ENCODE results near the gene DLG5. TPM values are rescaled to one million over a fixed set of nuclear protein-coding genes. Genes with fewer than 3 reads are reported as not detected.

Gene DLG5
- total and polyA plus RNA-seq, 10 of the 15 experiments (the other 5 are each of a cell fraction or from before 2014, with no cell fraction given): 0.18 to 6.6 (median 2.7) TPM

DNA sequence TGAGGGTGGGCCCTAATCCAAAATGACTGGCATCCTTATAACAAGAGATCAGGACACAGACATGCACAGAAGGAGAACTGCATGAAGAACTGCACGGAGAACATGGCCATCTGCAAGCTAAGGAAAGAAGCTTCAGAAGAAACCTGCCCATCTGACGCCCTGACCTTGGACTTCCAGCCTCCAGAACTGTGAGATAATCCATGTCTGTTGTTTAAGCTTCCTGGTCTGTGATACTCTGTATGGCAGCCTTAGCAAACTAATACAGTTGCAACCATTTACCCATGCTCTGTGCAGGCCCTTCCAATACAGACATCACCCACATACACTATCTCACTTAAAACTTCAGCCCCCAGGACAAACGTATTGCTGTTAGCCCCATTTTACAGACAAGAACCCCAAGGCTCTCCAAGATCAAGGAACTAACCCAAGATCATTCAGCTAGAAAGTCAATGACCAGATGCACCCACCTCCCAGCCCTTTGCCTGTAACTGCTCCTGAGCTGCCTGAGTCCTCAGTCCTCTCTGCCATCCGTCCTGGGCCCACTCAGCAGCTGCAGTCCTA, 39.7 kb downstream of the DLG5 start (continued):
- TF ChIP-seq, protein P1, sequence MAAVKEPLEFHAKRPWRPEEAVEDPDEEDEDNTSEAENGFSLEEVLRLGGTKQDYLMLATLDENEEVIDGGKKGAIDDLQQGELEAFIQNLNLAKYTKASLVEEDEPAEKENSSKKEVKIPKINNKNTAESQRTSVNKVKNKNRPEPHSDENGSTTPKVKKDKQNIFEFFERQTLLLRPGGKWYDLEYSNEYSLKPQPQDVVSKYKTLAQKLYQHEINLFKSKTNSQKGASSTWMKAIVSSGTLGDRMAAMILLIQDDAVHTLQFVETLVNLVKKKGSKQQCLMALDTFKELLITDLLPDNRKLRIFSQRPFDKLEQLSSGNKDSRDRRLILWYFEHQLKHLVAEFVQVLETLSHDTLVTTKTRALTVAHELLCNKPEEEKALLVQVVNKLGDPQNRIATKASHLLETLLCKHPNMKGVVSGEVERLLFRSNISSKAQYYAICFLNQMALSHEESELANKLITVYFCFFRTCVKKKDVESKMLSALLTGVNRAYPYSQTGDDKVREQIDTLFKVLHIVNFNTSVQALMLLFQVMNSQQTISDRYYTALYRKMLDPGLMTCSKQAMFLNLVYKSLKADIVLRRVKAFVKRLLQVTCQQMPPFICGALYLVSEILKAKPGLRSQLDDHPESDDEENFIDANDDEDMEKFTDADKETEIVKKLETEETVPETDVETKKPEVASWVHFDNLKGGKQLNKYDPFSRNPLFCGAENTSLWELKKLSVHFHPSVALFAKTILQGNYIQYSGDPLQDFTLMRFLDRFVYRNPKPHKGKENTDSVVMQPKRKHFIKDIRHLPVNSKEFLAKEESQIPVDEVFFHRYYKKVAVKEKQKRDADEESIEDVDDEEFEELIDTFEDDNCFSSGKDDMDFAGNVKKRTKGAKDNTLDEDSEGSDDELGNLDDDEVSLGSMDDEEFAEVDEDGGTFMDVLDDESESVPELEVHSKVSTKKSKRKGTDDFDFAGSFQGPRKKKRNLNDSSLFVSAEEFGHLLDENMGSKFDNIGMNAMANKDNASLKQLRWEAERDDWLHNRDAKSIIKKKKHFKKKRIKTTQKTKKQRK (IDR thresholded peaks at IDR 0.05; ENCODE audit: low read depth, low read length): no peak
- TF ChIP-seq YBX1 (IDR thresholded peaks at IDR 0.05): no peak
- TF ChIP-seq, protein P2, sequence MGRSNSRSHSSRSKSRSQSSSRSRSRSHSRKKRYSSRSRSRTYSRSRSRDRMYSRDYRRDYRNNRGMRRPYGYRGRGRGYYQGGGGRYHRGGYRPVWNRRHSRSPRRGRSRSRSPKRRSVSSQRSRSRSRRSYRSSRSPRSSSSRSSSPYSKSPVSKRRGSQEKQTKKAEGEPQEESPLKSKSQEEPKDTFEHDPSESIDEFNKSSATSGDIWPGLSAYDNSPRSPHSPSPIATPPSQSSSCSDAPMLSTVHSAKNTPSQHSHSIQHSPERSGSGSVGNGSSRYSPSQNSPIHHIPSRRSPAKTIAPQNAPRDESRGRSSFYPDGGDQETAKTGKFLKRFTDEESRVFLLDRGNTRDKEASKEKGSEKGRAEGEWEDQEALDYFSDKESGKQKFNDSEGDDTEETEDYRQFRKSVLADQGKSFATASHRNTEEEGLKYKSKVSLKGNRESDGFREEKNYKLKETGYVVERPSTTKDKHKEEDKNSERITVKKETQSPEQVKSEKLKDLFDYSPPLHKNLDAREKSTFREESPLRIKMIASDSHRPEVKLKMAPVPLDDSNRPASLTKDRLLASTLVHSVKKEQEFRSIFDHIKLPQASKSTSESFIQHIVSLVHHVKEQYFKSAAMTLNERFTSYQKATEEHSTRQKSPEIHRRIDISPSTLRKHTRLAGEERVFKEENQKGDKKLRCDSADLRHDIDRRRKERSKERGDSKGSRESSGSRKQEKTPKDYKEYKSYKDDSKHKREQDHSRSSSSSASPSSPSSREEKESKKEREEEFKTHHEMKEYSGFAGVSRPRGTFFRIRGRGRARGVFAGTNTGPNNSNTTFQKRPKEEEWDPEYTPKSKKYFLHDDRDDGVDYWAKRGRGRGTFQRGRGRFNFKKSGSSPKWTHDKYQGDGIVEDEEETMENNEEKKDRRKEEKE (IDR thresholded peaks at IDR 0.05): no peak
- no peak for TF ChIP-seq ESRRA (IDR thresholded peaks at IDR 0.05; ENCODE audit: low read length)
- TF ChIP-seq BHLHE40 (IDR thresholded peaks at IDR 0.05; ENCODE audit: borderline replicate concordance in 1 of 2, low read depth in 2 of 2, low read length in 1 of 2): no peak
- TF ChIP-seq ZZZ3 (IDR thresholded peaks at IDR 0.05; ENCODE audit: control insufficient read depth, insufficient read length, low read depth): no peak
- TF ChIP-seq ASH2L (IDR thresholded peaks at IDR 0.05; ENCODE audit: borderline replicate concordance, low read depth): no peak
- no peak for TF ChIP-seq NR2C1 (IDR thresholded peaks at IDR 0.05)
